OCI-LY7 (cell line): ENCODE results near the gene CTDSP1.

ENCODE experiments used
- EZH2phosphoT487 ChIP-seq: fragments of 200-600 bp; sonication (generic); IDR thresholded peaks from 2 replicates; pipeline ENCODE4 v1.6.1; 2018; ENCODE audit warnings: low read depth, borderline replicate concordance, mild to moderate bottlenecking, mixed run types, antibody characterized with exemption, low read length, moderate library complexity, mixed read lengths
- TF ChIP-seq, protein P1 (sequence below): fragments of 200-600 bp; sonication (generic); conservative IDR thresholded peaks from 2 replicates; pipeline ENCODE4 v1.5.1; 2014; ENCODE audit warnings: mild to moderate bottlenecking, antibody characterized with exemption, low read length, moderate library complexity, mixed read lengths

GRCh38 chr2:218398437-218399390, 954 bp upstream of the CTDSP1 start:
- TF ChIP-seq, protein P1, sequence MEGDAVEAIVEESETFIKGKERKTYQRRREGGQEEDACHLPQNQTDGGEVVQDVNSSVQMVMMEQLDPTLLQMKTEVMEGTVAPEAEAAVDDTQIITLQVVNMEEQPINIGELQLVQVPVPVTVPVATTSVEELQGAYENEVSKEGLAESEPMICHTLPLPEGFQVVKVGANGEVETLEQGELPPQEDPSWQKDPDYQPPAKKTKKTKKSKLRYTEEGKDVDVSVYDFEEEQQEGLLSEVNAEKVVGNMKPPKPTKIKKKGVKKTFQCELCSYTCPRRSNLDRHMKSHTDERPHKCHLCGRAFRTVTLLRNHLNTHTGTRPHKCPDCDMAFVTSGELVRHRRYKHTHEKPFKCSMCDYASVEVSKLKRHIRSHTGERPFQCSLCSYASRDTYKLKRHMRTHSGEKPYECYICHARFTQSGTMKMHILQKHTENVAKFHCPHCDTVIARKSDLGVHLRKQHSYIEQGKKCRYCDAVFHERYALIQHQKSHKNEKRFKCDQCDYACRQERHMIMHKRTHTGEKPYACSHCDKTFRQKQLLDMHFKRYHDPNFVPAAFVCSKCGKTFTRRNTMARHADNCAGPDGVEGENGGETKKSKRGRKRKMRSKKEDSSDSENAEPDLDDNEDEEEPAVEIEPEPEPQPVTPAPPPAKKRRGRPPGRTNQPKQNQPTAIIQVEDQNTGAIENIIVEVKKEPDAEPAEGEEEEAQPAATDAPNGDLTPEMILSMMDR: no peak
- TF ChIP-seq EZH2phosphoT487: no peak
